Fibroblast of the aortic adventitia (primary cell): ENCODE results near the gene TMED10. TPM values are rescaled to one million over a fixed set of nuclear protein-coding genes. Genes with fewer than 3 reads are reported as not detected.

Source experiments
- DNase-seq: peaks from one replicate; pipeline ENCODE4 v3.0.0-alpha.2; 2010; ENCODE audit warnings: low read depth
- H3K4me3 ChIP-seq: 2 replicates; pipeline ENCODE4 v1.5.1; 2011; ENCODE audit warnings: low read depth, mild to moderate bottlenecking, control low read depth, low read length, moderate library complexity
- total RNA-seq: library from RNA; depleted of rRNA; stranded (reverse); fragments of >200 nt; gene quantifications from 2 replicates; pipeline ENCODE4 v1.2.3, GENCODE V29; 2012; ENCODE audit warnings: low replicate concordance
- TF ChIP-seq, protein P1 (sequence below): IDR thresholded peaks from 2 replicates; pipeline ENCODE4 v1.5.1; 2011; ENCODE audit warnings: mild to moderate bottlenecking, low read length, control low read depth, inconsistent platforms; ENCODE audit not compliant: insufficient read depth

The TMED10 gene
- total RNA-seq, 1 donor: 373 TPM

DNA sequence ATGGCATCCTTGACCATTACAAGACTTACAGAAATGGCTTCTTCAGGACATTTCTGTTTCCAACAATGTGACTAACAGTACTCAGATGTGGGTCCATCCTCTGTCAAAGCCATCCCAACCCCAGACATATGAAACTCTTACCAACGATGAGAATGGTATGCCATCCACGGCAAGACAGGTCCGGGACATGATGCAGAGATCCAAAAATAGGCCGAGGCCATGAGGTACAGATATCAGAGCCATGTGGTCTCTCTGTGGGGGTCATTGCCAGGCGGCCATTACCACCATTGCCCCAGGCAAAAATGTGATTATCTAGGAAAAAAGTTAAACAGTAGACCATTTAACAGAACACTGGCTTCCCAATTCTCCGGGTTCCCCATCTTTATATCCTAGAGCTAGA, 79.5 kb downstream of the TMED10 start:
- H3K4me3 ChIP-seq: no peak overlapping the region
- DNase-seq: no peak
- TF ChIP-seq, protein P1, sequence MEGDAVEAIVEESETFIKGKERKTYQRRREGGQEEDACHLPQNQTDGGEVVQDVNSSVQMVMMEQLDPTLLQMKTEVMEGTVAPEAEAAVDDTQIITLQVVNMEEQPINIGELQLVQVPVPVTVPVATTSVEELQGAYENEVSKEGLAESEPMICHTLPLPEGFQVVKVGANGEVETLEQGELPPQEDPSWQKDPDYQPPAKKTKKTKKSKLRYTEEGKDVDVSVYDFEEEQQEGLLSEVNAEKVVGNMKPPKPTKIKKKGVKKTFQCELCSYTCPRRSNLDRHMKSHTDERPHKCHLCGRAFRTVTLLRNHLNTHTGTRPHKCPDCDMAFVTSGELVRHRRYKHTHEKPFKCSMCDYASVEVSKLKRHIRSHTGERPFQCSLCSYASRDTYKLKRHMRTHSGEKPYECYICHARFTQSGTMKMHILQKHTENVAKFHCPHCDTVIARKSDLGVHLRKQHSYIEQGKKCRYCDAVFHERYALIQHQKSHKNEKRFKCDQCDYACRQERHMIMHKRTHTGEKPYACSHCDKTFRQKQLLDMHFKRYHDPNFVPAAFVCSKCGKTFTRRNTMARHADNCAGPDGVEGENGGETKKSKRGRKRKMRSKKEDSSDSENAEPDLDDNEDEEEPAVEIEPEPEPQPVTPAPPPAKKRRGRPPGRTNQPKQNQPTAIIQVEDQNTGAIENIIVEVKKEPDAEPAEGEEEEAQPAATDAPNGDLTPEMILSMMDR: no peak

- no peak overlapping the region for H3K4me3 ChIP-seq
- TF ChIP-seq, protein P1: no peak
- DNase-seq: no peak
Measured at GRCh38 chr14:75095690-75096089, 80.7 kb downstream of the TMED10 start.

DNA sequence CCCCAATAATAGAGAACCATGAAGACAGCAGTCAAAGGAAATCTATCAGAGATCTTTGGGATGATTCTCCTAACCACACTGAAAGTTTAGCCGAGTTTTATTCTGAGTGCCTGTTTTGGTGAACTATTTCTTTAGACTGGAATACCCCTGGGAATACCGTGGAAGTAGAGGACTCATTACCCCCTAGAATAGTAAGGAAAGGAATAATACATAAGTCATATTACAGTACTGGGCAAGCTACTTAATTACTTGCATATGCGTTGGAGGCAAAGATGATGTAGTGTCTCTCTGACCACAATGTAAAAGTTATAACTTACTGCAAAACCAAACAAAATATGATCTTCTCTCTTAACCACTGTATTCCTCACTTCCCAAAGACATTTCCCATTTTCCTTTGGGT, 81.5 kb downstream of the TMED10 start:
- no peak overlapping the region for H3K4me3 ChIP-seq
- TF ChIP-seq, protein P1: no peak
- DNase-seq: peak; percentile 25

DNA sequence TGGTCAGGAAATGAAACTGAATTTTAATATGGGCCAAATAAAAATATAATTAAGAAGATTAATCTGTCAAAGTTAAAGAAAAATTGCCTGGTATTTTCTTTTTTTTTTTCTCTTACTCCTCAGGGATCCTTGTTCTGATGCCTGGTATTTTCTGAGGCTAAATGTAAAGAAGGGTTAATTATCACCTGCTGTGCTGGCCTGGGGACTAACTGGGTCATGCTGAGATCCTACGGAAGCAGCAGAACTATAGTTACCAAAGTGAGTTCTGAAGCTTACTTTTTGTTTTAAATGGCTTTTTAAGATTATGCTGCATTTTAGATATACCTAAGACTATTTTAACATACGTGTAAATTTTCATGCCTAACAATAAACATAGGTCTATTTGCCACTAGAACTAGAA, 83.7 kb downstream of the TMED10 start:
- H3K4me3 ChIP-seq: no peak overlapping the region
- no peak for DNase-seq
- TF ChIP-seq, protein P1: no peak

DNA sequence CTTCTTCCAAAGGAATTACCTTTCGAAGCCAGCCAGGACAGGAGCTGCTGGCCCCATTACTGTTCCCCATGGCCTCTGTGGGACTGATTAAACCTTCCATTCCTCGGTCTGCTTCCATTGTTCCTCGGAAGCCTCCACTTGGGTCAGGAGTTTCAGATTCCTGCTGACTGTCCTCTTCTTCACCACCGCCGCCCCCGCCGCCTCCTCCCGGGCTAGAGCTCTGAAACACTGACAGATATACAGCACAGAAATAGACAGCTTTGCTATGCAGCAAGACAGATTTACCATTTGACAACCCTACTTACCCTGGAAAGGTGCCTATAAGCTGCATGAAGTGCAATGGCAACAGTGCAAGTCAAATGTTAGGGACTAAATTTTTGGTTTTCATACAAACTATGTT, 85.2 kb downstream of the TMED10 start:
- no peak for DNase-seq
- no peak overlapping the region for H3K4me3 ChIP-seq
- TF ChIP-seq, protein P1: no peak

- TF ChIP-seq, protein P1: no peak
Measured at GRCh38 chr14:75090353-75090752, 86.1 kb downstream of the TMED10 start.

GRCh38 chr14:75088566-75089373, 87.6 kb downstream of the TMED10 start:
- DNase-seq: peak; percentile 76

More at GRCh38 chr14:75090353-75090752, 86.1 kb downstream of the TMED10 start:
- no peak for DNase-seq
- no peak overlapping the region for H3K4me3 ChIP-seq

More at GRCh38 chr14:75088566-75089373, 87.6 kb downstream of the TMED10 start:
- no peak overlapping the region for H3K4me3 ChIP-seq
- TF ChIP-seq, protein P1: peak; percentile 83
